ENCODE results near the gene CBARP. TPM values are rescaled to one million over a fixed set of nuclear protein-coding genes. Genes with fewer than 3 reads are reported as not detected.

Gene CBARP
- total and polyA plus RNA-seq, 9 of the 15 experiments (the other 6 are each of a cell fraction or from before 2014, with no cell fraction given) = 0.03 to 8.9 (median 1.2) TPM; not detected in 1

GRCh38 chr19:1182068-1182467 is 55.7 kb downstream of the CBARP start:
- CTCF ChIA-PET (ENCODE audit: low intra/inter-chr PET ratio) = no interaction called here

More at GRCh38 chr19:1182068-1182467, 55.7 kb downstream of the CBARP start:
- POLR2A ChIA-PET = interaction anchor here (1.1 to 1.3 kb wide), 2 partner anchors 11 to 87 kb away, joined by 4 read pairs; partner anchors contain the start of gene CIRBP
- Histone ChIP-seq H4K20me1 (replicated peaks; ENCODE audit: control insufficient read depth, insufficient read depth, low read length) (no peaks in the 10 kb centered on the region), H3K9me1 (ENCODE audit: control insufficient read depth, insufficient read depth, low read length) (no peaks in the 10 kb centered on the region), H3K4me1 (replicated peaks in 1 of 2; ENCODE audit: control insufficient read depth in 2 of 2, insufficient read depth in 2 of 2, low read length in 2 of 2) (peaks cover 5 to 28% of the 10 kb centered on the region in 2 experiments; a peak in 3 of 5 replicates), H3K79me2 (ENCODE audit: control insufficient read depth, insufficient read depth, low read length) (no peaks in the 10 kb centered on the region), H3K9ac (ENCODE audit: insufficient read depth in 1 of 2, low read depth in 2 of 2, low read length in 2 of 2) (peak overlapping the region in 1 of 2 experiments; percentile 78; a peak in 1 of 4 replicates), H3K4me3 (no peak overlapping the region), H3K36me3 (ENCODE audit: control insufficient read depth, insufficient read depth, low read length) (no peaks in the 10 kb centered on the region), H2AFZ (ENCODE audit: low read depth, low read length) (no peak overlapping the region), H3K27ac (ENCODE audit: extremely low read depth, low read depth, low read length) (no peak overlapping the region), H3K4me2 (ENCODE audit: insufficient read depth, low read length) (no peak overlapping the region), H3K9me3 (replicated peaks; ENCODE audit: control insufficient read depth, insufficient read depth, low read depth, low read length) (no peaks in the 10 kb centered on the region), H3K27me3 (ENCODE audit: control insufficient read depth in 2 of 2, insufficient read depth in 2 of 2, low read length in 2 of 2) (no peaks in the 10 kb centered on the region)
- ATAC-seq (no peak), DNase-seq (ENCODE audit: extremely low read depth in 1 of 4, low spot score in 3 of 4) (no peak), FAIRE-seq (no peak)
- 59% methylated on average over 10 of the region's 10 CpGs for WGBS (ENCODE audit: insufficient coverage, low coverage, missing lambda C conversion rate)
- BruUV-seq (replicated peaks) = no TSS peak
- no peak for TF ChIP-seq CBFA2T3 (IDR thresholded peaks at IDR 0.05)
- no peak for TF ChIP-seq GTF2A2 (tag; IDR thresholded peaks at IDR 0.05)
- no peak for TF ChIP-seq JUN (IDR thresholded peaks at IDR 0.05; ENCODE audit: borderline replicate concordance, low read depth, low read length)
- TF ChIP-seq JUN (CRISPR knock-in tag; IDR thresholded peaks at IDR 0.05; ENCODE audit: borderline replicate concordance) = no peak
- TF ChIP-seq WHSC1 (IDR thresholded peaks at IDR 0.05; ENCODE audit: low read length) = no peak
- TF ChIP-seq SOX6 (IDR thresholded peaks at IDR 0.05) = no peak
- TF ChIP-seq, protein P1, sequence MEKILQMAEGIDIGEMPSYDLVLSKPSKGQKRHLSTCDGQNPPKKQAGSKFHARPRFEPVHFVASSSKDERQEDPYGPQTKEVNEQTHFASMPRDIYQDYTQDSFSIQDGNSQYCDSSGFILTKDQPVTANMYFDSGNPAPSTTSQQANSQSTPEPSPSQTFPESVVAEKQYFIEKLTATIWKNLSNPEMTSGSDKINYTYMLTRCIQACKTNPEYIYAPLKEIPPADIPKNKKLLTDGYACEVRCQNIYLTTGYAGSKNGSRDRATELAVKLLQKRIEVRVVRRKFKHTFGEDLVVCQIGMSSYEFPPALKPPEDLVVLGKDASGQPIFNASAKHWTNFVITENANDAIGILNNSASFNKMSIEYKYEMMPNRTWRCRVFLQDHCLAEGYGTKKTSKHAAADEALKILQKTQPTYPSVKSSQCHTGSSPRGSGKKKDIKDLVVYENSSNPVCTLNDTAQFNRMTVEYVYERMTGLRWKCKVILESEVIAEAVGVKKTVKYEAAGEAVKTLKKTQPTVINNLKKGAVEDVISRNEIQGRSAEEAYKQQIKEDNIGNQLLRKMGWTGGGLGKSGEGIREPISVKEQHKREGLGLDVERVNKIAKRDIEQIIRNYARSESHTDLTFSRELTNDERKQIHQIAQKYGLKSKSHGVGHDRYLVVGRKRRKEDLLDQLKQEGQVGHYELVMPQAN (IDR thresholded peaks at IDR 0.05; ENCODE audit: borderline replicate concordance) = no peak
- no peak for TF ChIP-seq MAFK (IDR thresholded peaks at IDR 0.05; ENCODE audit: low read length)
- no peak for TF ChIP-seq SRSF9 (IDR thresholded peaks at IDR 0.05; ENCODE audit: borderline replicate concordance, low read depth, low read length)
- no peak for TF ChIP-seq ZNF75A (CRISPR knock-in tag; IDR thresholded peaks at IDR 0.05)
- TF ChIP-seq ZKSCAN8 (CRISPR knock-in tag; IDR thresholded peaks at IDR 0.05) = no peak
- no peak for TF ChIP-seq NFIX (CRISPR knock-in tag; IDR thresholded peaks at IDR 0.05; ENCODE audit: low read depth)
- TF ChIP-seq ZBTB33 (CRISPR knock-in tag; IDR thresholded peaks at IDR 0.05) = no peak
- TF ChIP-seq ETV5 (CRISPR knock-in tag; IDR thresholded peaks at IDR 0.05; ENCODE audit: low read depth) = no peak
- TF ChIP-seq MCM2 (IDR thresholded peaks at IDR 0.05; ENCODE audit: low read depth) = no peak
- TF ChIP-seq THRA (IDR thresholded peaks at IDR 0.05) = no peak
- TF ChIP-seq CEBPB (tag; IDR thresholded peaks at IDR 0.05) = no peak
- in situ Hi-C loops (cut with MboI) (no loop called here), intact Hi-C loops (cut with micrococcal nuclease) (no loop called here)

Measured in K562 (cell line).